ENCODE data around the gene HPCA. TPM values are rescaled to one million over a fixed set of nuclear protein-coding genes. Genes with fewer than 3 reads are reported as not detected.

The HPCA gene
- total RNA-seq, 1 experiment from 2014 or later = 1.2 TPM

DNA sequence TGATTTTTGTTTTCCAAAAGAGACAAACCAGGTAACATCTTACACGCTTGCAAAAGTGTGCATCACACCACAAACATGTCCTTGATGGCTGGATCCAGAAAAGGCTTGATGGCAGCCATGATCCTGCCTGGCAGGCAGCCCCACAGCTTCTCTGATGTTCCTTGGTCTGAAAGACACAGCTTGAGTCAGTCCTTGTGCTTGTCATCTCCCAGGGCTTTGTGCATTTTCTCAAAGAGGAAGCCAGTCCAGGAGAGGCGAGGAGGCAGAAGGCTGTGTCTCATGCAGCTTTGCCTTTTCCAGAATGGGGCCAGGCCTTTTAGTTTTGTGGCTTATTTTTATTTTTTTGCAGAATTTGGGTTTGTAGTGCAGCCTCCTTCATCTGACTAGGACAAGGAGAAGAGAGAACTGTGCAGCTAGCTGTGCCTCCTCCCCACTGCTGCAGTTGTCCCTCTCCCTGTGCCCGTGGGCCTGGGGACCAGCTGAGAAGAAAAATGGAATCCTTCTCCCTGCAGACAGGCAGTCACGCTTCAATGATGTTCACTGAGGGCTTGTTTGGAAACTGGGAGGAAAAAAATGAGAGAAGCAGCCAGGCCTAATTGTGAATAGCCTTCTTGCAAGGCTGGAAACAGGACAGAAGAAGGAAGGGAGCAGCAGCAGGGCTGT is 22.9 kb upstream of the HPCA start:
- DNase-seq (ENCODE audit: low read depth, low spot score) (no peak), ATAC-seq (no peak)
- Histone ChIP-seq H3K27me3 (ENCODE audit: control insufficient read depth, insufficient read depth, low read length) (no peaks in the 10 kb centered on the region), H3K4me1 (ENCODE audit: control insufficient read depth, insufficient read depth, low read length) (no peaks in the 10 kb centered on the region), H3K9me3 (ENCODE audit: control insufficient read depth, insufficient read depth, low read depth, low read length) (no peaks in the 10 kb centered on the region), H3K36me3 (ENCODE audit: control insufficient read depth, insufficient read depth, low read length) (peaks cover 5% of the 10 kb centered on the region), H3K4me3 (ENCODE audit: low read depth in 2 of 2, low read length in 2 of 2) (no peak overlapping the region), H3K27ac (ENCODE audit: low read length) (no peak overlapping the region)
- TF ChIP-seq, protein P1, sequence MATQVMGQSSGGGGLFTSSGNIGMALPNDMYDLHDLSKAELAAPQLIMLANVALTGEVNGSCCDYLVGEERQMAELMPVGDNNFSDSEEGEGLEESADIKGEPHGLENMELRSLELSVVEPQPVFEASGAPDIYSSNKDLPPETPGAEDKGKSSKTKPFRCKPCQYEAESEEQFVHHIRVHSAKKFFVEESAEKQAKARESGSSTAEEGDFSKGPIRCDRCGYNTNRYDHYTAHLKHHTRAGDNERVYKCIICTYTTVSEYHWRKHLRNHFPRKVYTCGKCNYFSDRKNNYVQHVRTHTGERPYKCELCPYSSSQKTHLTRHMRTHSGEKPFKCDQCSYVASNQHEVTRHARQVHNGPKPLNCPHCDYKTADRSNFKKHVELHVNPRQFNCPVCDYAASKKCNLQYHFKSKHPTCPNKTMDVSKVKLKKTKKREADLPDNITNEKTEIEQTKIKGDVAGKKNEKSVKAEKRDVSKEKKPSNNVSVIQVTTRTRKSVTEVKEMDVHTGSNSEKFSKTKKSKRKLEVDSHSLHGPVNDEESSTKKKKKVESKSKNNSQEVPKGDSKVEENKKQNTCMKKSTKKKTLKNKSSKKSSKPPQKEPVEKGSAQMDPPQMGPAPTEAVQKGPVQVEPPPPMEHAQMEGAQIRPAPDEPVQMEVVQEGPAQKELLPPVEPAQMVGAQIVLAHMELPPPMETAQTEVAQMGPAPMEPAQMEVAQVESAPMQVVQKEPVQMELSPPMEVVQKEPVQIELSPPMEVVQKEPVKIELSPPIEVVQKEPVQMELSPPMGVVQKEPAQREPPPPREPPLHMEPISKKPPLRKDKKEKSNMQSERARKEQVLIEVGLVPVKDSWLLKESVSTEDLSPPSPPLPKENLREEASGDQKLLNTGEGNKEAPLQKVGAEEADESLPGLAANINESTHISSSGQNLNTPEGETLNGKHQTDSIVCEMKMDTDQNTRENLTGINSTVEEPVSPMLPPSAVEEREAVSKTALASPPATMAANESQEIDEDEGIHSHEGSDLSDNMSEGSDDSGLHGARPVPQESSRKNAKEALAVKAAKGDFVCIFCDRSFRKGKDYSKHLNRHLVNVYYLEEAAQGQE (IDR thresholded peaks at IDR 0.05; ENCODE audit: insufficient read depth in 1 of 2, low read depth in 2 of 2, low read length in 1 of 2) = no peak
- TF ChIP-seq POLR2AphosphoS5 (IDR thresholded peaks at IDR 0.05; ENCODE audit: low read depth, low read length) (no peak), TCF7L2 (IDR thresholded peaks at IDR 0.05; ENCODE audit: low read depth, low read length) (no peak), SIN3A (IDR thresholded peaks at IDR 0.05; ENCODE audit: borderline replicate concordance, insufficient read depth, low read depth, low read length) (no peak)
- TF ChIP-seq, protein P2, sequence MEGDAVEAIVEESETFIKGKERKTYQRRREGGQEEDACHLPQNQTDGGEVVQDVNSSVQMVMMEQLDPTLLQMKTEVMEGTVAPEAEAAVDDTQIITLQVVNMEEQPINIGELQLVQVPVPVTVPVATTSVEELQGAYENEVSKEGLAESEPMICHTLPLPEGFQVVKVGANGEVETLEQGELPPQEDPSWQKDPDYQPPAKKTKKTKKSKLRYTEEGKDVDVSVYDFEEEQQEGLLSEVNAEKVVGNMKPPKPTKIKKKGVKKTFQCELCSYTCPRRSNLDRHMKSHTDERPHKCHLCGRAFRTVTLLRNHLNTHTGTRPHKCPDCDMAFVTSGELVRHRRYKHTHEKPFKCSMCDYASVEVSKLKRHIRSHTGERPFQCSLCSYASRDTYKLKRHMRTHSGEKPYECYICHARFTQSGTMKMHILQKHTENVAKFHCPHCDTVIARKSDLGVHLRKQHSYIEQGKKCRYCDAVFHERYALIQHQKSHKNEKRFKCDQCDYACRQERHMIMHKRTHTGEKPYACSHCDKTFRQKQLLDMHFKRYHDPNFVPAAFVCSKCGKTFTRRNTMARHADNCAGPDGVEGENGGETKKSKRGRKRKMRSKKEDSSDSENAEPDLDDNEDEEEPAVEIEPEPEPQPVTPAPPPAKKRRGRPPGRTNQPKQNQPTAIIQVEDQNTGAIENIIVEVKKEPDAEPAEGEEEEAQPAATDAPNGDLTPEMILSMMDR (IDR thresholded peaks at IDR 0.05) = no peak
- ChIA-PET POLR2A (no interaction called here), CTCF (no interaction called here)
- in situ Hi-C loops (cut with HindIII; ENCODE audit: low pct_unique_long_range_greater_than_20kb, low sequenced_read_pairs) = no loop called here
- no TSS peak for BruUV-seq (replicated peaks)
- intact Hi-C loops (cut with micrococcal nuclease; ENCODE audit: unreplicated experiment) = no loop called here

DNA sequence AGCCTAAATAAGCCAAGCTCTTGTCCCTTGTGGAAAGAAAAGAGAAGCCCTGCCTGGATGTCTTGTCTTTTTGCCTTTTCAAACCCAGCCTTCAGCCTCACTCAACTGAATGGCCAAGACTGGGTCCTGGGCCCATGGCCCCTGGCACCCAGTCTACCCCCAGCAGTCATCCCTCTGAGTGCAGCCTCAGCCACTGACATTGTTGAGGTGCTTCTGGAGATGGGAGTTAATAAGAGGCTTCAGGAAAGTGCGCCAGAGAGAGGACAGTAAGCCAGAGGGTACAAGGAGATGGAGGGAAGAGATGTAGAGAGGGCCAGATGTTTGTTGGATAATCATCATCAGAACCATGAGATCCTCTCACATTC is 22.4 kb upstream of the HPCA start:
- BruUV-seq (replicated peaks) = no TSS peak
- no peaks in the 10 kb centered on the region for H3K9me3 ChIP-seq (ENCODE audit: control insufficient read depth, insufficient read depth, low read depth, low read length)
- no peak for DNase-seq (ENCODE audit: low read depth, low spot score)
- intact Hi-C loops (cut with micrococcal nuclease; ENCODE audit: unreplicated experiment) (no loop called here), in situ Hi-C loops (cut with HindIII; ENCODE audit: low pct_unique_long_range_greater_than_20kb, low sequenced_read_pairs) (no loop called here)
- ChIA-PET POLR2A (no interaction called here), CTCF (no interaction called here)
- ATAC-seq = no peak
- no peaks in the 10 kb centered on the region for H3K27me3 ChIP-seq (ENCODE audit: control insufficient read depth, insufficient read depth, low read length)
- peaks cover 2% of the 10 kb centered on the region; the same call in 1 of the 2 replicates for H3K36me3 ChIP-seq (ENCODE audit: control insufficient read depth, insufficient read depth, low read length)
- H3K27ac ChIP-seq (ENCODE audit: low read length) = no peak overlapping the region
- H3K4me1 ChIP-seq (ENCODE audit: control insufficient read depth, insufficient read depth, low read length) = no peaks in the 10 kb centered on the region
- TF ChIP-seq, protein P2 (IDR thresholded peaks at IDR 0.05) = no peak
- TF ChIP-seq SIN3A (IDR thresholded peaks at IDR 0.05; ENCODE audit: borderline replicate concordance, insufficient read depth, low read depth, low read length) (no peak), POLR2AphosphoS5 (IDR thresholded peaks at IDR 0.05; ENCODE audit: low read depth, low read length) (no peak), TCF7L2 (IDR thresholded peaks at IDR 0.05; ENCODE audit: low read depth, low read length) (no peak)
- TF ChIP-seq, protein P1 (IDR thresholded peaks at IDR 0.05; ENCODE audit: insufficient read depth in 1 of 2, low read depth in 2 of 2, low read length in 1 of 2) = no peak
- H3K4me3 ChIP-seq (ENCODE audit: low read depth in 2 of 2, low read length in 2 of 2) = no peak overlapping the region
